NCI-H510A treated with DMSO at 0.1 percent for 48 hours (cell line): ENCODE measurements around the gene PRMT7.

Experiments used
- DNase-seq: peaks from one replicate; lab custom pipeline; 2025; lab: John Stamatoyannopoulos, UW

Gene PRMT7

DNA sequence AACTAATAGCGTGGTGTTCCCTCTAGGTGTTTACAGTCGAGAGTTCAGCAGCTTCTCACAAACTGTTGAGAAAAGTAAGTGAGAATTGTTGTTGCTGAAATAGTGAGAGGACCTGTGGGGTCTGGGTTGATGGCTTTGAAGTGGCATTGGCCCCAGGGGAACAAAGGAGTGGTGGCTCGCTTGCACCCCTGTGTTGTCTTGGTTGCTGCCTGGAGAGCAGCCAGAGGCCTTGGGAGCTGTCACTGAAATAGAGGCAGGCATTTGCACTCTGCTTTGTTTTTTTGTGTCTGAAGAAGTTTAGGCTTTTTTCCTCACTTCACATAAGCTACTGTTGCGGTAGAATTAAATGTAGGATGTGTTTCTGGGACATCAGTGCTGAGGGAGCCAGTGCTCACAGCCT is 36.8 kb downstream of the PRMT7 start:
- no peak for DNase-seq

DNA sequence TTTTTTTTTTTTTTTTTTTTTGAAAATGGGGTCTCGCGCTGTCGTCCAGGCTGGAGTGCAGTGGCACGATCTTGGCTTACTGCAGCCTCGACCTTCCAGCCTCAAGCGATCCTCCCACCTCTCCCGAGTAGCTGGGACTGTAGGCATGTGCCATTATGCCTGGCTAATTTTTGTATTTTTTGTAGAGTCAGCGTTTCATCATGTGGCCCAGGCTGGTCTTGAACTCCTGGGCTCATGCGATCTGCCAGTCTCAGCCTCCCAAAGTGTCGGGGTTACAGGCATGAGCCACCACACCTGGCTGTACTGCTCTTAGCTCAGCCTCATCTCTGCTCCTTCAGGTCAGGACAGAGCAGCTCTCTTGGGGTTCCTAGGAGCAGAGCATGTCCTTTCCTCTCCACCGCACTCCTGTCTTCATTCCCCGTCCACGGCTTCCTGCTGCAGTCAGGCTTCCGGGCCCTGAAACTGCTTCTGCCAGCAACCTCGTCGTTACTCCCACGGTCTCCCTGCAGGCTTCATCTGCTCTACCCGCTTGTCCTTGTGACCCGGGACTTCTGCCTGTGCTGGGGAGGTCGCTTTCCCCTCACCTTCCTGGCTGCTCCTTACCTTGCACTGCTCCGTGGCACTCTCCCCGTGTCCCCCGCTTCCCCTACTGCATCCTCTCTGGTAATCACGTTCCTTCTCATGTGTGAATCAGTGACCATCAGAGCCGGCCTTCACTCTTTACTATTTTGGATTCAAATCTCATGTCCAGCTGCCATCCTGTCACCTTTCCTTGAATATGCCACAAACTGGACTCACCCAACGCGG is 38.0 kb downstream of the PRMT7 start:
- DNase-seq, result no peak

GRCh38 chr16:68349838-68350410 is 39.1 kb downstream of the PRMT7 start:
- DNase-seq, result no peak

GRCh38 chr16:68350813-68351350 is 40.1 kb downstream of the PRMT7 start:
- no peak for DNase-seq

GRCh38 chr16:68351463-68351862 is 40.6 kb downstream of the PRMT7 start:
- no peak for DNase-seq

DNA sequence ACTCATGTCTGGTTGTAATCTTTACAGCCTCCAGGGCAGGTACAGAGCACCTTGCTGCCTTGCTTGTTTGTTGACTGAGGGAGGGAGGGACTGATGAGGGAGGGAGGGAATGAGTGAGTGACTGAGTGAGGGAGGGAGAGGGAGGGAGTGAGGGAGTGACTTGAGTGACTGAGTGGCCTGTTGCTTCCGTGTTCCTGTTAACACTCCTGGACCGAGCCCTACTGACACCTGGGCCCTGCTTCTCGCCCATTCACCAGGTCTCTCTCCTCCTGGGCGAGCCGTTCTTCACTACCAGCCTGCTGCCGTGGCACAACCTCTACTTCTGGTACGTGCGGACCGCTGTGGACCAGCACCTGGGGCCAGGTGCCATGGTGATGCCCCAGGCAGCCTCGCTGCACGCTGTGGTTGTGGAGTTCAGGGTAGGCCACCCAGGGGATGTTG is 41.2 kb downstream of the PRMT7 start:
- DNase-seq, result peak; percentile 74

GRCh38 chr16:68353366-68353765 is 42.5 kb downstream of the PRMT7 start:
- no peak for DNase-seq

- DNase-seq, result no peak
Measured at GRCh38 chr16:68354816-68355215, 44.0 kb downstream of the PRMT7 start.

GRCh38 chr16:68355447-68356248 is 44.8 kb downstream of the PRMT7 start:
- no peak for DNase-seq

GRCh38 chr16:68356249-68356918 is 45.6 kb downstream of the PRMT7 start:
- no peak for DNase-seq

DNA sequence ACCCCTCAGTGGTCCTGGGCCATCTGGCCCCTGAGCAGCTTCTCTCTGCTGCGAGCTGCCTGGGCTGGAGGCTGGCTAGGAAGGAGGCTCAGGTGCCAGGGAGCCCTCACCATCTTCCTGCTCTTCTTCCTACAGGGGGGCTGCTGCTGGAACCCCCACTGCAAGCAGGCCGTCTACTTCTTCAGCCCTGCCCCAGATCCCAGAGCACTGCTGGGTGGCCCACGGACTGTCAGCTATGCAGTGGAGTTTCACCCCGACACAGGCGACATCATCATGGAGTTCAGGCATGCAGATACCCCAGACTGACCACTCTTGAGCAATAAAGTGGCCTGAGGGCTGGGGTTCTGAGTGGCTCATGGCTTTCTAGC is 46.1 kb downstream of the PRMT7 start:
- DNase-seq, result no peak

- no peak for DNase-seq
Measured at GRCh38 chr16:68357521-68357922, 46.7 kb downstream of the PRMT7 start.

DNA sequence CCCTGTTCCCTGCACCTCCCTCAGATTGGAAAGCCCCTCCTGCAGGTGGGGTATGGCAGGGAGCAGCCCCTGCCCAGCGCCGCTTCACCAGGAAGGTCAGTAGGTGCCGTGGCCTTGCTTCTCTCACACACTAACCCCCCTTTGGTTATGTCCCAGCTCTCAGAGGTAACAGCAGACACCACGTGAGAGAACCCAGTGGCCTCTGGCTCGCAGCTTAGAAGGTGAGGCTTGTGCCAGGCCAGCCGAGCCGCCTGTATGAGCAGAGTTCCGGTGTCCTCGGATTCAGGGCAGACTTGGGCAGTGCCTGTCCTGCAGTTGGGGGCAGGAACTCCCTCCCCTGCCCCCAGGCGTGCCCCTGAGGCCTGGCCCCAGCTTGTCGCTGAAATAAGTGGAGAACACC is 47.1 kb downstream of the PRMT7 start:
- no peak for DNase-seq

GRCh38 chr16:68358951-68359350 is 48.1 kb downstream of the PRMT7 start:
- DNase-seq, result no peak

GRCh38 chr16:68359398-68360191 is 48.8 kb downstream of the PRMT7 start:
- DNase-seq, result no peak

DNA sequence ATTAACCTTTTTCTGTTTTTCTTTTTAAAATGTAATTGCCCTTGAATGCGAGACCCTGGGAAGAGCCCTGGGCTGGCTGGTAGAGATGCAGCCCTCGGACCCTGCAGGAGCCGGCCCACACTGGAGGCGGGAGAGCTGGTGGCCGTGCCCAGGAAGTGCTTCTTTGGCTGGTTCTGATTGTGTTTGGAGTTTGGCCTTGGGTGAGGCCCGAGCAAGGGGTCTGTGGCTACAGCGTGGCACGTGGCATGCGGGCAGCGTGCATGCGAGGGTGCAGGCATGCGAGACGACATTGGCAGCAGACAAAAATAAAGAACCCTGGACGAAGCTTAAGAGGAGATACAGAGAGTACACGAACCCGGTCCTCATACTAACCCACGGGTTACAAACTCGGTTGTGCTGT is 49.7 kb downstream of the PRMT7 start:
- no peak for DNase-seq

DNA sequence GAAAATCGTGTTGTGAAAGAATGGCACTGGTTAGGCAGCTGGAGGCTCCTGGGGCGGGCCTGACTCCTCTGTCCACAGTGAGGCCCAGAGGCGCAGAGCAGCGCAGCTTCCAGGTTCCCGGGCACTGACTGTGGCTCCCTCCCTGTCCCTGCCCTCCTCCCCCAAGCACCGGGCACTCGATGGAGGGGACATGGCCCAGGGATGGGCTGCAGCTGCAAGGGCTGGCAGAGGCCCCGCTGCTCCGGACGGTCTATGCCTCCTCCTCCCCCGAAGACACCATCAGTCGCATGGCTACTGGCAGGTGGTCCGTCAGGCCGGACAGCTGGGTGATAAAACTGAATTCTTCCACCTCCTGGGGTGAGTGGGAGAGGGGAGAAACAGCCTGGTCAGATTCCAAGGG is 50.1 kb downstream of the PRMT7 start:
- no peak for DNase-seq

DNA sequence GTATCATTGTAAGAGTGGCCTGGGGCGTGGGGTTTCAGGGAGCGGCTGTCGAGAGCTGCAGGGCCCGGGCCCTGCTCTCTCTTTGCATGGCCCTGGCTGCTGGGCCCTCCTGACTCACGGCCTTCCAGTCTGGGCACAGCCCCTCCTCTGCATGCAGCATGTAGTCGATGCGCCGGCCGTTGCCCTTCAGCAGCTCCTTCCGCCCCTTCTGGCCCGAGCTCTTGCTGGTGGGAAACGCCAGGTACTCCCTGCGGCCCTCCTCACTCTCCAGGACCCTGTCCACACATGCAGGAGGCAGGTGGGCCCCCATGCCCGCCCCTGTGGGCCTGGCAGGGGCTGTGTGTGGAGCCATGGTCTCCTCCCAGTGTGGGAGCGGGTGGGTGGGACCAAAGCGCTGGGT is 50.7 kb downstream of the PRMT7 start:
- DNase-seq, result no peak

DNA sequence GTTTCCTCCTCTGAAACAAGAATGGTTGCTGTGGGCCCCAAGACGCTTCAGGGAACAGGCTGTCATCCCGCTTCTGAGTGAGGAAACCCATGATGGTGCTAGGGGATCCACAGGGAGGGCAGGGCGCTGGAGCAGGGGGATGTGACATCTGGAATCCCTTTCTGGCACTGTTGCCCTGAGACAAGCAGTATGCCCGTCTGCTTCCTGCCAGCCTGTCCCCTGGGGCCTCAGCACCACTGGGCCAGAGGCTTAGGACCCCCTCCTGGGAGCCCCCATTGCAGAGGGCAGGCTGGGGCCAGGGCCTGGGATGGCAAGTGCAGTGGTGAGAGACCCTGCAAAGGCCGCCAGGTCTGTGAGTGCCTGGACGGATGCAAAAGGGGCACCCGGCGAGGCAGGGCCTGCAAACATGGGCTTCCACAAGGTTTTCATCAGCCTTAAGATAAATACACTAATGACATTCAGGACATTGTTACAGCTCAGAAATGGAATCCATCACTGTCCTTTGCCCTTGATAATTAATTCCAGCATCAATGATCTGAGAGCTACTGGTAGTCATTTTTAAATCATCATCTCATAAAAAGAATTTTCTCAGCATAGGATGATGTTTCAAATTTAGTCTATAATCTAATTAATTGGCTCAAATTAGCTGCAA is 51.6 kb downstream of the PRMT7 start:
- DNase-seq, result no peak

DNA sequence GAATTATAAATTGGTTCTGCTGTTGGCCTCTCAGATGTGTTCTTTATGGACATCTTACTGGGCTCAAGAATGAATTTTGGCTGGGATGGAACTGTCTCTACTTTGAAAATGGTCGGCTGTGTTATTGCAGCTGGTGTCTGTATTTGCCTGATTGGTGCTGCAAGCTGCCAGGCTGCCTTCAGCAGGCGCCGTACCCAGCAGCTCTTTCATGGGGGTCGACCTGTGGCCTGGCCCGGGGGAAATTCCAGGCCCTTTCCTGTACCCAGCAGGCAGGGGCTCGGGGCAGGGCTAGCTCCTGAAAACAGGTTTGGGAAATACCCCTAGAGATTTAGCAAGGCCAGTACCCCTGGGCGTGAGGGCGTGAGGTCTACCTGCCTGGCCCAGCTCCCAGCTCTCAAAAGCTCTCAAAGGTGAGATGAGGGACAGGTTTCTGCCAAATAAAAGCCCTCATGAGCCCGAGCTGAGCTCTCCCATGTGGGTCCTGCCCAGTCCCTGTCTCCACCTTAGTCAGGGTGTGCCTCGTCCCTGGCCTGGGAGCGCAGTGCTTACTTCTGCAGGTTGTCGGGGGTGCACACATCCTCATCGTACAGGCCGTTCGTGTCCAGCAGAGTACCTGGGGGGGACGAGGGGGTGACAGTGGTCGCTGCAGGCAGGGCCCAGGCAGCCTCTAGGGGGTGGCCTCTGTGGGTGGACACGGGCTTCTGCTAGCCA is 52.3 kb downstream of the PRMT7 start:
- no peak for DNase-seq
